Measurements from ENCODE around the gene PDGFC.

PDGFC gene

GRCh38 chr4:157012296-157012695 lies 40.7 kb upstream of the PDGFC start:
- no peak for TF ChIP-seq CTCF (IDR thresholded peaks at IDR 0.05; ENCODE audit: low read depth, low read length)

GRCh38 chr4:157010630-157011029 lies 39.0 kb upstream of the PDGFC start:
- TF ChIP-seq CTCF (IDR thresholded peaks at IDR 0.05; ENCODE audit: low read depth, low read length) = no peak
- no peak overlapping the region for H3K4me3 ChIP-seq (ENCODE audit: low read depth, low read length)

More at GRCh38 chr4:157012296-157012695, 40.7 kb upstream of the PDGFC start:
- no peak overlapping the region for H3K4me3 ChIP-seq (ENCODE audit: low read depth, low read length)

- TF ChIP-seq CTCF (IDR thresholded peaks at IDR 0.05; ENCODE audit: low read depth, low read length) = no peak
- H3K4me3 ChIP-seq (ENCODE audit: low read depth, low read length) = no peak overlapping the region
Measured at GRCh38 chr4:157005831-157006230, 34.2 kb upstream of the PDGFC start.

- no peak for TF ChIP-seq CTCF (IDR thresholded peaks at IDR 0.05; ENCODE audit: low read depth, low read length)
- H3K4me3 ChIP-seq (ENCODE audit: low read depth, low read length) = no peak overlapping the region
Measured at GRCh38 chr4:157005193-157005592, 33.6 kb upstream of the PDGFC start.

GRCh38 chr4:157004279-157005161 lies 32.9 kb upstream of the PDGFC start:
- H3K4me3 ChIP-seq (ENCODE audit: low read depth, low read length) = no peak overlapping the region
- no peak for TF ChIP-seq CTCF (IDR thresholded peaks at IDR 0.05; ENCODE audit: low read depth, low read length)

GRCh38 chr4:156999175-156999517 lies 27.5 kb upstream of the PDGFC start:
- TF ChIP-seq CTCF (IDR thresholded peaks at IDR 0.05; ENCODE audit: low read depth, low read length) = no peak
- H3K4me3 ChIP-seq (ENCODE audit: low read depth, low read length) = no peak overlapping the region

- TF ChIP-seq CTCF (IDR thresholded peaks at IDR 0.05; ENCODE audit: low read depth, low read length) = no peak
- H3K4me3 ChIP-seq (ENCODE audit: low read depth, low read length) = no peak overlapping the region
Measured at GRCh38 chr4:156998500-156999174, 27.0 kb upstream of the PDGFC start.
